Progenitor cell of endocrine pancreas (in vitro differentiated cells): ENCODE measurements around the gene SFXN5. TPM values are rescaled to one million over a fixed set of nuclear protein-coding genes. Genes with fewer than 3 reads are reported as not detected.

ENCODE experiments used
- DNase-seq: peaks from one replicate; pipeline ENCODE4 v3.0.0; 2021; ENCODE audit warnings: low spot score; ENCODE audit not compliant: unreplicated experiment
- H3K27ac Mint-ChIP-seq: 2 replicates; pipeline ENCODE4 v1.8.0; 2021; ENCODE audit warnings: mild to moderate bottlenecking, moderate library complexity, mixed read lengths
- H3K27me3 Mint-ChIP-seq: 2 replicates; pipeline ENCODE4 v1.8.0; 2021; ENCODE audit warnings: mixed read lengths
- H3K36me3 Mint-ChIP-seq: 2 replicates; pipeline ENCODE4 v1.8.0; 2022; ENCODE audit warnings: mixed read lengths; ENCODE audit not compliant: insufficient read depth
- H3K4me1 Mint-ChIP-seq: 2 replicates; pipeline ENCODE4 v1.8.0; 2021; ENCODE audit warnings: low read depth, mixed read lengths
- H3K4me3 Mint-ChIP-seq: 2 replicates; pipeline ENCODE4 v1.8.0; 2021; ENCODE audit warnings: low read depth, mild to moderate bottlenecking, moderate library complexity, mixed read lengths
- H3K9me3 Mint-ChIP-seq: 2 replicates; pipeline ENCODE4 v1.8.0; 2021; ENCODE audit warnings: low read depth, mixed read lengths
- total RNA-seq: library from RNA; stranded (reverse); gene quantifications from 2 replicates; pipeline ENCODE4 v1.2.1, GENCODE V29; 2021
- TF ChIP-seq, protein P1 (sequence below): fragments of 200-600 bp; sonication (generic); IDR thresholded peaks from one replicate; pipeline ENCODE4 v1.5.0; 2021; ENCODE audit warnings: antibody characterized with exemption, mild to moderate bottlenecking; ENCODE audit not compliant: unreplicated experiment

Gene SFXN5
- total RNA-seq, 1 donor from 2014 or later = 33.1 TPM

DNA sequence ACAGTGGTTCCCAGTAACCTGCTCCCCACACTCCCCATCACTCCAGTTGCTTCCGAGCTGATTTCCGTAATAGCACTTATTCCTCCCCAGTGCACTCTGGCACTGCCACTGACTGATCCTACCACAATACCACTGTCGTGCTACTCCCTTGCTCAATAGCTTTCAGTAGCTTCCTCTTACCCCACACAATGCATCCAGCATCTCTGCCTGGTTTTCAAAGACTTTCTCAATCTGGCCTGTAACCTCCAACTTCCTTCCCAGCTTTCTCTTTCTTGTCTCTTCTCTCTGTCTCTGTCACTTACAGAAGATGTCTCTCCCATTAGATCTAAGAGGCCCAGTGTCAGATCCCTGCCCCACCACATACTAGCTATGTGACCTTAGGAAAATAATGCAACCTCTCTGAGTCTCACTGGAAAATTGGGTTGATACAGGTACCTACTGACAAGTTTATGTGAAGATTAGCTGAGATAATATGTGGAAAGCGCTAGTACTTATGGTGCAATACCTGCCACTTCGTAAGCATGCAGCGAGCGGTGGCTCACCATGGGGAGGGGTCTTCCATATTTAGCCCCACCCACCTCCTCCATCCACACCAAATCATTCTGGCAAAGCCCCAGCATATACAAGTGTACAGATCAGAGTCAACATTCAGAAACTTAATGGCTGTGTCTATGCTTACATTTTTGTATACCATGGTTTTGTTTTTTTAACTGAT is 36.7 kb downstream of the SFXN5 start:
- H3K36me3 Mint-ChIP-seq = peaks cover 7% of the 10 kb centered on the region
- H3K4me3 Mint-ChIP-seq = no peak overlapping the region
- H3K27ac Mint-ChIP-seq = no peak overlapping the region
- TF ChIP-seq, protein P1, sequence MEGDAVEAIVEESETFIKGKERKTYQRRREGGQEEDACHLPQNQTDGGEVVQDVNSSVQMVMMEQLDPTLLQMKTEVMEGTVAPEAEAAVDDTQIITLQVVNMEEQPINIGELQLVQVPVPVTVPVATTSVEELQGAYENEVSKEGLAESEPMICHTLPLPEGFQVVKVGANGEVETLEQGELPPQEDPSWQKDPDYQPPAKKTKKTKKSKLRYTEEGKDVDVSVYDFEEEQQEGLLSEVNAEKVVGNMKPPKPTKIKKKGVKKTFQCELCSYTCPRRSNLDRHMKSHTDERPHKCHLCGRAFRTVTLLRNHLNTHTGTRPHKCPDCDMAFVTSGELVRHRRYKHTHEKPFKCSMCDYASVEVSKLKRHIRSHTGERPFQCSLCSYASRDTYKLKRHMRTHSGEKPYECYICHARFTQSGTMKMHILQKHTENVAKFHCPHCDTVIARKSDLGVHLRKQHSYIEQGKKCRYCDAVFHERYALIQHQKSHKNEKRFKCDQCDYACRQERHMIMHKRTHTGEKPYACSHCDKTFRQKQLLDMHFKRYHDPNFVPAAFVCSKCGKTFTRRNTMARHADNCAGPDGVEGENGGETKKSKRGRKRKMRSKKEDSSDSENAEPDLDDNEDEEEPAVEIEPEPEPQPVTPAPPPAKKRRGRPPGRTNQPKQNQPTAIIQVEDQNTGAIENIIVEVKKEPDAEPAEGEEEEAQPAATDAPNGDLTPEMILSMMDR = no peak
- no peak for DNase-seq
- H3K9me3 Mint-ChIP-seq = no peaks in the 10 kb centered on the region
- peaks cover 7% of the 10 kb centered on the region for H3K4me1 Mint-ChIP-seq
- H3K27me3 Mint-ChIP-seq = no peaks in the 10 kb centered on the region

GRCh38 chr2:73033766-73034381 is 37.6 kb downstream of the SFXN5 start:
- no peak overlapping the region for H3K27ac Mint-ChIP-seq
- peaks cover 7% of the 10 kb centered on the region for H3K4me1 Mint-ChIP-seq
- H3K27me3 Mint-ChIP-seq = no peaks in the 10 kb centered on the region
- H3K9me3 Mint-ChIP-seq = no peaks in the 10 kb centered on the region
- H3K36me3 Mint-ChIP-seq = peaks cover 5% of the 10 kb centered on the region
- no peak overlapping the region for H3K4me3 Mint-ChIP-seq
- TF ChIP-seq, protein P1 = no peak
- no peak for DNase-seq

- Mint-ChIP-seq H3K27ac (no peak overlapping the region), H3K36me3 (peaks cover 5% of the 10 kb centered on the region), H3K9me3 (no peaks in the 10 kb centered on the region), H3K4me1 (peaks cover 7% of the 10 kb centered on the region), H3K27me3 (no peaks in the 10 kb centered on the region), H3K4me3 (no peak overlapping the region)
- no peak for DNase-seq
- TF ChIP-seq, protein P1 = no peak
Observed at GRCh38 chr2:73033142-73033765, 38.3 kb downstream of the SFXN5 start.

- DNase-seq = no peak
- Mint-ChIP-seq H3K4me1 (peaks cover 7% of the 10 kb centered on the region), H3K27me3 (no peaks in the 10 kb centered on the region), H3K4me3 (no peak overlapping the region), H3K9me3 (no peaks in the 10 kb centered on the region), H3K27ac (no peak overlapping the region), H3K36me3 (peaks cover 5% of the 10 kb centered on the region)
- TF ChIP-seq, protein P1 = no peak
Observed at GRCh38 chr2:73032702-73033097, 38.8 kb downstream of the SFXN5 start.
